ENCODE results near the gene R3HDM1.

GRCh38 chr2:135689679-135690078, 158.4 kb downstream of the R3HDM1 start:
- no peak for TF ChIP-seq CTCF (IDR thresholded peaks at IDR 0.05)
- no peak for TF ChIP-seq POLR2A (IDR thresholded peaks at IDR 0.05)
- TF ChIP-seq POLR2AphosphoS5 (IDR thresholded peaks at IDR 0.05) = no peak

Data from prostate gland (tissue), 2 donors.